Measurements from ENCODE around the gene SOX5. TPM values are rescaled to one million over a fixed set of nuclear protein-coding genes. Genes with fewer than 3 reads are reported as not detected.

Gene SOX5
- total RNA-seq, 1 experiment from 2014 or later: 0.52 TPM

- no peak for ATAC-seq
- ChIA-PET CTCF (no interaction called here), RAD21 (ENCODE audit: low non-redundant PET in 1 of 2, low total read pairs in 2 of 2, uncharacterized antibody in 2 of 2, unreplicated experiment in 2 of 2) (no interaction called here), POLR2A (no interaction called here)
- Histone ChIP-seq H3K27ac (ENCODE audit: low read depth, low read length) (no peak overlapping the region), H3K36me3 (ENCODE audit: control insufficient read depth in 1 of 2, insufficient read depth in 2 of 2, low read length in 2 of 2) (no peaks in the 10 kb centered on the region), H3K4me2 (ENCODE audit: low read length) (no peak overlapping the region), H3K79me2 (ENCODE audit: insufficient read depth, low read length) (no peaks in the 10 kb centered on the region), H3K9ac (ENCODE audit: low read length) (no peak overlapping the region), H3K9me3 (ENCODE audit: control insufficient read depth in 1 of 2, insufficient read depth in 1 of 2, low read depth in 1 of 2, low read length in 2 of 2) (peaks cover 0 to 25% of the 10 kb centered on the region in 2 experiments; a peak in 2 of 4 replicates), H3K9me2 (ENCODE audit: insufficient read depth) (no peaks in the 10 kb centered on the region), H3K4me1 (ENCODE audit: control insufficient read depth in 1 of 2, insufficient read depth in 2 of 2, low read length in 2 of 2) (no peaks in the 10 kb centered on the region), H3K27me3 (ENCODE audit: insufficient read depth, low read length) (no peaks in the 10 kb centered on the region), H2AFZ (ENCODE audit: low read depth, low read length, poor library complexity, severe bottlenecking) (no peak overlapping the region), H4K20me1 (ENCODE audit: insufficient read depth) (no peaks in the 10 kb centered on the region), H3K4me3 (replicated peaks in 1 of 2; ENCODE audit: low read depth in 1 of 2, low read length in 2 of 2) (no peak overlapping the region)
- intact Hi-C loops (cut with micrococcal nuclease): no loop called here
- no peak for DNase-seq (ENCODE audit: low read depth, low spot score)
- BruUV-seq (replicated peaks): no TSS peak
- TF ChIP-seq SRF (IDR thresholded peaks at IDR 0.05; ENCODE audit: low read depth): no peak
- no peak for TF ChIP-seq ZNF274 (IDR thresholded peaks at IDR 0.05; ENCODE audit: low read depth, low read length)
- no peak for TF ChIP-seq RAD21 (IDR thresholded peaks at IDR 0.05; ENCODE audit: low read depth)
- no peak for TF ChIP-seq ATF3 (IDR thresholded peaks at IDR 0.05)
- no peak for TF ChIP-seq CTCF (IDR thresholded peaks at IDR 0.05 in 2 of 3, conservative IDR thresholded peaks at IDR 0.05 in 1 of 3; ENCODE audit: borderline replicate concordance in 1 of 3, insufficient read depth in 1 of 3, low read depth in 2 of 3, low read length in 2 of 3)
- no peak for TF ChIP-seq YY1 (IDR thresholded peaks at IDR 0.05; ENCODE audit: extremely low read depth, insufficient replicate concordance, low read depth, low read length)
Measured at GRCh38 chr12:23533265-23533664, 416.2 kb downstream of the SOX5 start.

- ATAC-seq (no peak), DNase-seq (ENCODE audit: low read depth, low spot score) (no peak)
- ChIA-PET CTCF (no interaction called here), RAD21 (ENCODE audit: low non-redundant PET in 1 of 2, low total read pairs in 2 of 2, uncharacterized antibody in 2 of 2, unreplicated experiment in 2 of 2) (no interaction called here), POLR2A (no interaction called here)
- Histone ChIP-seq H3K27me3 (ENCODE audit: insufficient read depth, low read length) (no peaks in the 10 kb centered on the region), H2AFZ (ENCODE audit: low read depth, low read length, poor library complexity, severe bottlenecking) (no peak overlapping the region), H3K27ac (ENCODE audit: low read depth, low read length) (no peak overlapping the region), H3K4me3 (replicated peaks in 1 of 2; ENCODE audit: low read depth in 1 of 2, low read length in 2 of 2) (no peak overlapping the region), H4K20me1 (ENCODE audit: insufficient read depth) (no peaks in the 10 kb centered on the region), H3K36me3 (ENCODE audit: control insufficient read depth in 1 of 2, insufficient read depth in 2 of 2, low read length in 2 of 2) (no peaks in the 10 kb centered on the region), H3K9me3 (ENCODE audit: control insufficient read depth in 1 of 2, insufficient read depth in 1 of 2, low read depth in 1 of 2, low read length in 2 of 2) (peaks cover 7 to 23% of the 10 kb centered on the region in 2 experiments; a peak in 2 of 4 replicates), H3K9ac (ENCODE audit: low read length) (no peak overlapping the region), H3K79me2 (ENCODE audit: insufficient read depth, low read length) (no peaks in the 10 kb centered on the region), H3K9me2 (ENCODE audit: insufficient read depth) (no peaks in the 10 kb centered on the region), H3K4me1 (ENCODE audit: control insufficient read depth in 1 of 2, insufficient read depth in 2 of 2, low read length in 2 of 2) (no peaks in the 10 kb centered on the region), H3K4me2 (ENCODE audit: low read length) (no peak overlapping the region)
- BruUV-seq (replicated peaks): no TSS peak
- intact Hi-C loops (cut with micrococcal nuclease): no loop called here
- TF ChIP-seq SIN3A (IDR thresholded peaks at IDR 0.05; ENCODE audit: low read depth): no peak
- TF ChIP-seq MAX (IDR thresholded peaks at IDR 0.05): no peak
- TF ChIP-seq ZNF274 (IDR thresholded peaks at IDR 0.05; ENCODE audit: low read depth, low read length): no peak
- no peak for TF ChIP-seq SP1 (IDR thresholded peaks at IDR 0.05; ENCODE audit: low read depth)
- no peak for TF ChIP-seq TCF7L2 (IDR thresholded peaks at IDR 0.05; ENCODE audit: borderline replicate concordance, extremely low read depth, insufficient read depth, insufficient read length)
- no peak for TF ChIP-seq RAD21 (IDR thresholded peaks at IDR 0.05; ENCODE audit: low read depth)
- TF ChIP-seq JUND (IDR thresholded peaks at IDR 0.05): no peak
- no peak for TF ChIP-seq FOSL1 (IDR thresholded peaks at IDR 0.05; ENCODE audit: low read depth)
- TF ChIP-seq EZH2phosphoT487 (IDR thresholded peaks at IDR 0.05; ENCODE audit: borderline replicate concordance): no peak
- TF ChIP-seq CEBPB (IDR thresholded peaks at IDR 0.05; ENCODE audit: low read depth): no peak
- no peak for TF ChIP-seq CTCF (IDR thresholded peaks at IDR 0.05 in 2 of 3, conservative IDR thresholded peaks at IDR 0.05 in 1 of 3; ENCODE audit: borderline replicate concordance in 1 of 3, insufficient read depth in 1 of 3, low read depth in 2 of 3, low read length in 2 of 3)
Measured at GRCh38 chr12:23528316-23528715, 421.2 kb downstream of the SOX5 start.
